ENCODE data around the gene POLA2.

The POLA2 gene

GRCh38 chr11:65275906-65276305 lies 14.1 kb downstream of the POLA2 start:
- no peaks in the 10 kb centered on the region for H3K27me3 ChIP-seq (replicated peaks)

GRCh38 chr11:65277631-65278277 lies 16.0 kb downstream of the POLA2 start:
- TF ChIP-seq, protein P1, sequence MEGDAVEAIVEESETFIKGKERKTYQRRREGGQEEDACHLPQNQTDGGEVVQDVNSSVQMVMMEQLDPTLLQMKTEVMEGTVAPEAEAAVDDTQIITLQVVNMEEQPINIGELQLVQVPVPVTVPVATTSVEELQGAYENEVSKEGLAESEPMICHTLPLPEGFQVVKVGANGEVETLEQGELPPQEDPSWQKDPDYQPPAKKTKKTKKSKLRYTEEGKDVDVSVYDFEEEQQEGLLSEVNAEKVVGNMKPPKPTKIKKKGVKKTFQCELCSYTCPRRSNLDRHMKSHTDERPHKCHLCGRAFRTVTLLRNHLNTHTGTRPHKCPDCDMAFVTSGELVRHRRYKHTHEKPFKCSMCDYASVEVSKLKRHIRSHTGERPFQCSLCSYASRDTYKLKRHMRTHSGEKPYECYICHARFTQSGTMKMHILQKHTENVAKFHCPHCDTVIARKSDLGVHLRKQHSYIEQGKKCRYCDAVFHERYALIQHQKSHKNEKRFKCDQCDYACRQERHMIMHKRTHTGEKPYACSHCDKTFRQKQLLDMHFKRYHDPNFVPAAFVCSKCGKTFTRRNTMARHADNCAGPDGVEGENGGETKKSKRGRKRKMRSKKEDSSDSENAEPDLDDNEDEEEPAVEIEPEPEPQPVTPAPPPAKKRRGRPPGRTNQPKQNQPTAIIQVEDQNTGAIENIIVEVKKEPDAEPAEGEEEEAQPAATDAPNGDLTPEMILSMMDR (IDR thresholded peaks at IDR 0.05; ENCODE audit: low read depth, low read length, missing control alignments), result no peak
- Histone ChIP-seq H3K36me3 (replicated peaks) (peaks cover 3% of the 10 kb centered on the region), H3K27ac (peak overlapping the region; percentile 3), H3K4me3 (ENCODE audit: low read depth, low read length) (no peak overlapping the region), H3K27me3 (replicated peaks) (no peaks in the 10 kb centered on the region)
- no peak for DNase-seq
- in situ Hi-C loops (cut with HindIII; ENCODE audit: low pct_ligation_motif_present, low sequenced_read_pairs), result no loop called here

More at GRCh38 chr11:65275906-65276305, 14.1 kb downstream of the POLA2 start:
- DNase-seq, result no peak
- TF ChIP-seq, protein P1 (IDR thresholded peaks at IDR 0.05; ENCODE audit: low read depth, low read length, missing control alignments), result no peak
- Histone ChIP-seq H3K27ac (peak overlapping the region; percentile 73), H3K36me3 (replicated peaks) (no peaks in the 10 kb centered on the region), H3K4me3 (ENCODE audit: low read depth, low read length) (no peak overlapping the region)
- in situ Hi-C loops (cut with HindIII; ENCODE audit: low pct_ligation_motif_present, low sequenced_read_pairs), result no loop called here

DNA sequence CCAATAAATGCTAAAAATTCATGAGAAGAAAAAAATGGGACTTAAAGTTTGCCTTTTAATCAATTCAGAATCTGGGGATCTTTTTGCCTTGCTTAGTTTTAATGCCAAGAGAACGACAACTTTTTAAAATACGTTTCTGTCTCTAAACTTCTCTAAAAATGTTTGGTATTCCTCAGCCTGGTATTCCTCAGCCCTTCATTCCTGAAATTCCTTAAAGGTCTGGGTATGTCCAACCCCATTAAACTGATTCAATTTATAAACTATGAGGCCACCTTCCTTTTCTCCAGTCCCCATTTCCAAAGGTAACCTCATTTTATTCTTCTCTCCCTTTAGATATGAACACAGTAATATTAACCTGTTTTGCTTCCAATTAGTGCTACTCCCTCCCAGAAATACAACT lies 16.6 kb downstream of the POLA2 start:
- Histone ChIP-seq H3K36me3 (replicated peaks) (peaks cover 3% of the 10 kb centered on the region), H3K27ac (peak overlapping the region; percentile 93), H3K4me3 (ENCODE audit: low read depth, low read length) (no peak overlapping the region), H3K27me3 (replicated peaks) (no peaks in the 10 kb centered on the region)
- no peak for DNase-seq
- in situ Hi-C loops (cut with HindIII; ENCODE audit: low pct_ligation_motif_present, low sequenced_read_pairs), result no loop called here
- TF ChIP-seq, protein P1 (IDR thresholded peaks at IDR 0.05; ENCODE audit: low read depth, low read length, missing control alignments), result no peak

DNA sequence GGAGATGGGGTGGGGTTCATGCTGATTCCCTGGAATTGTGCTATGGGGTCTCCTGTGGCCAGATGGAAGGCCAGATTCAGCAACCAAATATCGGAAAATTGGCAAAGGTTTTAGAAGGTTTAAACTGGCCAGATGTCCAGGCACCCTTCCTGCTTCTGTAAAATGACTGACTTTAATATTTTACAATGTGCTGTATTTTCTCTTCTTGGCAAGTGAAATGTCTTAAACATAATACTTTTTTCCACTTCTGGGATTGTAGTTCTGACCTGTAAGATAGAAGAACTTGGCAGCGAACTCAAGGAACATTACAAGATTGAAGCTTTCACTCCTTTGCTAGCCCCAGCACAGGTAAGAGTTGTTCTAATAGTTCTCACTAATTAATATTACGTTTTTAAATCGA lies 17.5 kb downstream of the POLA2 start:
- Histone ChIP-seq H3K4me3 (ENCODE audit: low read depth, low read length) (no peak overlapping the region), H3K36me3 (replicated peaks) (peaks cover 3% of the 10 kb centered on the region), H3K27ac (peak overlapping the region; percentile 93), H3K27me3 (replicated peaks) (no peaks in the 10 kb centered on the region)
- in situ Hi-C loops (cut with HindIII; ENCODE audit: low pct_ligation_motif_present, low sequenced_read_pairs), result no loop called here
- no peak for DNase-seq
- TF ChIP-seq, protein P1 (IDR thresholded peaks at IDR 0.05; ENCODE audit: low read depth, low read length, missing control alignments), result no peak

DNA sequence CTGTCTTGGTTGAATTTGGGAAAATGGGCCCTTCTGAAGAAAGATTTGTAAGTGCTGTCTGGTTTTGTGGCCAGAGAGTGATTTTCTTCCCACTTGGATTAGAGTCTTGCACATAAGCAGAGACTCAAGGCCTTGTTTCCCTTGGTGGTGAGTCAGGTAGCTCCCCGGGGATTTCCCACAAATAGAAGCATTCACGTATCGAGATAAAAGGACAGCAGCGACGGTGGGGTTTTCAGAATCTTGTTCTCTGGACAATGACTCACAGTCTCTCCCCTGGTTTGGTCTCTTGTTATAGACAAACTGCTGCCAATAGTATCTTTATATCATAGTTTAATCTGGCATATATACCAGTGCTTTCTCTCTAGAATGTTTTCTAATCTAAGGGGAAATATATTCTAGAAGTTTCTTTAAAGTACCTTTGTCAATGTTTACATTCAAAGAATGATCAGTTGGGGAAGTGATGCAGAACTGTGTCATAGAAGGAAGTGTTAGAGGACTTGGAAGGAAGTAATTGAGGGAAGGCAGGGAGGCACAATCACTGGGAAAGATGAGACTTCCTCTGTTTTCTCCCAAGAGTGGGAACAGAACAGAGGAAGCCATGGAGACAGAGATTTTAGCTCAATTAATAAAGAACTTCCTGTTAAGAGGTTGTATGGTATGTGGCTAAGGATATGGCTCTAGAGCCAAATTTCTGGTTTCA lies 18.1 kb downstream of the POLA2 start:
- Histone ChIP-seq H3K27me3 (replicated peaks) (no peaks in the 10 kb centered on the region), H3K4me3 (ENCODE audit: low read depth, low read length) (no peak overlapping the region), H3K27ac (peak overlapping the region; percentile 93), H3K36me3 (replicated peaks) (peaks cover 3% of the 10 kb centered on the region)
- in situ Hi-C loops (cut with HindIII; ENCODE audit: low pct_ligation_motif_present, low sequenced_read_pairs), result no loop called here
- TF ChIP-seq, protein P1 (IDR thresholded peaks at IDR 0.05; ENCODE audit: low read depth, low read length, missing control alignments), result no peak
- DNase-seq, result peak; percentile 99

Measured in brain microvascular endothelial cell (primary cell).